GM12878 (cell line): Measurements from ENCODE around the gene C3. TPM values are rescaled to one million over a fixed set of nuclear protein-coding genes. Genes with fewer than 3 reads are reported as not detected.

ENCODE experiments used
- ATAC-seq: fragments of 200-7000 bp; cut with Tn5 transposase; 3 replicates; pipeline ENCODE4 v1.9.1; 2020; ENCODE audit warnings: mild to moderate bottlenecking, moderate library complexity
- BruUV-seq: library from RNA; stranded (reverse); fragments of 400-500 nt; replicated peaks from 2 replicates; lab custom pipeline; 2021; lab: Mats Ljungman, UMichigan
- CTCF ChIA-PET: fragments of 300-600 bp; sonication (Branson Sonifier 250); formaldehyde crosslinking; extraction: SDS; loops from one replicate; lab custom pipeline; 2021; ENCODE audit warnings: inconsistent platforms; lab: Yijun Ruan, JAX
- POLR2A ChIA-PET: fragments of 350-600 bp; formaldehyde crosslinking; extraction: SDS; loops from one replicate; lab custom pipeline; 2021; ENCODE audit warnings: inconsistent platforms; lab: Charles Lee
- RAD21 ChIA-PET: fragments of 300-600 bp; sonication (Branson Sonifier 250); formaldehyde crosslinking; loops from one replicate; lab custom pipeline; 2023; ENCODE audit warnings: antibody characterized with exemption; ENCODE audit not compliant: unreplicated experiment; lab: Charles Lee
- SMC1A ChIA-PET: fragments of 300-600 bp; sonication (Branson Sonifier 250); formaldehyde crosslinking; loops from one replicate; lab custom pipeline; 2023; ENCODE audit not compliant: unreplicated experiment, uncharacterized antibody; lab: Charles Lee
- DNase-seq: peaks from one replicate; pipeline ENCODE4 v3.0.0-alpha.2; 2011; ENCODE audit warnings: low read depth, low spot score
- FAIRE-seq: peaks from 3 replicates; lab custom pipeline; 2011; peaks lifted over from hg19 to GRCh38; lab: Jason Lieb, UNC
- H2AFZ ChIP-seq: 2 replicates; pipeline ENCODE4 v1.6.0; 2011; ENCODE audit warnings: low read depth, low read length, control low read depth; ENCODE audit not compliant: control insufficient read depth
- H3K27ac ChIP-seq: 2 replicates; pipeline ENCODE4 v1.5.1; 2011; ENCODE audit warnings: control low read depth; ENCODE audit not compliant: control insufficient read depth, insufficient read depth
- H3K27me3 ChIP-seq, 2 experiments: replicated peaks in 1 of 2; 2 replicates each; pipeline versions ENCODE4 v1.6.0 to v1.6.1; 2011; ENCODE audit warnings: low read length in 1 of 2; ENCODE audit not compliant: control insufficient read depth in 2 of 2, insufficient read depth in 2 of 2
- H3K36me3 ChIP-seq, 2 experiments: 2 replicates each; pipeline ENCODE4 v1.5.1; 2011; ENCODE audit warnings: low read length in 1 of 2; ENCODE audit not compliant: control insufficient read depth in 2 of 2, insufficient read depth in 2 of 2
- H3K4me1 ChIP-seq: 2 replicates; pipeline ENCODE4 v1.6.1; 2011; ENCODE audit warnings: mild to moderate bottlenecking, low read length, moderate library complexity, mixed read lengths; ENCODE audit not compliant: control insufficient read depth, insufficient read depth
- H3K4me2 ChIP-seq: 2 replicates; pipeline ENCODE4 v1.6.0; 2011; ENCODE audit warnings: control low read depth; ENCODE audit not compliant: control insufficient read depth, insufficient read depth
- H3K4me3 ChIP-seq: fragments of 200-600 bp; sonication (generic); 2 replicates; pipeline ENCODE4 v1.5.1; 2016
- H3K79me2 ChIP-seq: 2 replicates; pipeline ENCODE4 v1.6.0; 2011; ENCODE audit warnings: low read length; ENCODE audit not compliant: control insufficient read depth, insufficient read depth
- H3K9ac ChIP-seq: 2 replicates; pipeline ENCODE4 v1.8.0; 2011; ENCODE audit warnings: low read length, control low read depth, mixed read lengths; ENCODE audit not compliant: control insufficient read depth, insufficient read depth
- H3K9me3 ChIP-seq: replicated peaks from 3 replicates; pipeline ENCODE4 v1.5.1; 2011; ENCODE audit warnings: mild to moderate bottlenecking, low read length; ENCODE audit not compliant: control insufficient read depth, insufficient read depth
- H4K20me1 ChIP-seq: 2 replicates; pipeline ENCODE4 v1.6.0; 2011; ENCODE audit not compliant: control insufficient read depth, insufficient read depth
- CREM ChIP-seq: IDR thresholded peaks from 2 replicates; pipeline ENCODE4 v1.6.1; 2014; ENCODE audit warnings: antibody characterized with exemption, low read depth
- FOXM1 ChIP-seq: IDR thresholded peaks from 2 replicates; pipeline ENCODE4 v1.6.1; 2012; ENCODE audit warnings: low read depth, mild to moderate bottlenecking, inconsistent platforms, low read length, moderate library complexity
- MEF2B ChIP-seq: fragments of 450-650 bp; IDR thresholded peaks from 2 replicates; pipeline ENCODE4 v1.6.1; 2018; ENCODE audit warnings: mild to moderate bottlenecking, moderate library complexity; ENCODE audit not compliant: partially characterized antibody, poor library complexity, severe bottlenecking
- MXI1 ChIP-seq: fragments of 150-350 bp; IDR thresholded peaks from 2 replicates; pipeline ENCODE4 v1.6.1; 2011; ENCODE audit warnings: low read depth, mild to moderate bottlenecking, inconsistent platforms, low read length, improper control_type of control experiment
- NKRF ChIP-seq: fragments of 450-650 bp; conservative IDR thresholded peaks from 2 replicates; pipeline ENCODE4 v1.6.1; 2017; ENCODE audit warnings: mild to moderate bottlenecking, moderate library complexity
- NR2C1 ChIP-seq: fragments of 450-650 bp; IDR thresholded peaks from 2 replicates; pipeline ENCODE4 v1.6.1; 2017; ENCODE audit warnings: antibody characterized with exemption, mild to moderate bottlenecking, moderate library complexity
- PAX5 ChIP-seq: IDR thresholded peaks from 2 replicates; pipeline ENCODE4 v1.6.1; 2011; ENCODE audit warnings: low read depth, low read length, borderline replicate concordance
- PML ChIP-seq: IDR thresholded peaks from 2 replicates; pipeline ENCODE4 v1.6.1; 2012; ENCODE audit warnings: low read length, inconsistent platforms
- TARDBP ChIP-seq: IDR thresholded peaks from 2 replicates; pipeline ENCODE4 v1.6.1; 2016; ENCODE audit warnings: borderline replicate concordance
- WGBS: methylation state at CpG from one replicate; pipeline ENCODE4 v1.1.6; 2016; ENCODE audit warnings: low lambda C conversion rate; ENCODE audit not compliant: insufficient replicate concordance, insufficient coverage; ENCODE audit errors: missing lambda C conversion rate; 5-methylcytosine and 5-hydroxymethylcytosine counted together
- in situ Hi-C: fragments of 300-500 bp; cut with MboI; formaldehyde crosslinking; loops from 9 replicates; pipeline ENCODE4 v1.14.3; 2018; ENCODE audit warnings: mixed read lengths
- intact Hi-C: fragments of 100-400 bp; cut with micrococcal nuclease; formaldehyde crosslinking; loops from one replicate; pipeline ENCODE4 v1.14.2; 2022; ENCODE audit not compliant: unreplicated experiment
- polyA plus RNA-seq, 11 experiments: library from polyadenylated mRNA; depleted of rRNA in 4 of 11; unstranded in 6 of 11; stranded (reverse) in 5 of 11; fragments of >200 nt; fragmentation: Nextera tagmentation in 4 of 11; fragmentation: Illumina TruSeq in 1 of 11; extraction: Ambion mirVana in 4 of 11; extraction: Trizol in 1 of 11; gene quantifications; 1 replicate in 1 of 11; 2 replicates in 10 of 11; pipeline versions ENCODE4 v1.2.1 to v1.2.3, GENCODE V29; 2011 to 2016; ENCODE audit warnings: inconsistent platforms in 2 of 11, missing spikeins in 2 of 11, low read depth in 1 of 11
- total RNA-seq, 4 experiments: library from RNA; depleted of rRNA in 3 of 4; stranded (reverse); fragments of >200 nt in 3 of 4; fragmentation: Illumina TruSeq in 1 of 4; extraction: Trizol in 1 of 4; gene quantifications; 2 replicates each; pipeline versions ENCODE4 v1.2.1 to v1.2.3, GENCODE V29; 2013 to 2021

The C3 gene
- total and polyA plus RNA-seq, 10 of the 15 experiments (the other 5 are each of a cell fraction or from before 2014, with no cell fraction given), result 0.20 to 6.7 (median 0.72) TPM

DNA sequence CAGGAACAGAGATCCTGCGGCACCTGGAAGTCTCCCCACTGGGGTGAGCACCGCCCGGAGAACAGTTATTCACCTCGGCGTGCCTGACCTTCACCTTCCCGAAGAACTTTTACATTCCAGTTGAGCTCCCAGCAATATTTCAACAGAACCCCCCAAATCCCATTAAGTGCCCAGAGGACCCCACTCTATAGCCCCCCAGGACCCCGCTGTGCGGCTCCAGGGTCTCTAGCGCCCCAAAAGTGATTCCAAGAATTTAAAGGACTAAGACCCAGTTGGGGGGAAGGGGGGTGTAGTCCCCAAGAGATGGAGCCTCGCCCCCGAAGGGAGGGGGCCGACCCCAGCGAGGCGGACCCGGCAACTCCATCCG, 16.4 kb upstream of the C3 start:
- Histone ChIP-seq H3K9me3 (no peaks in the 10 kb centered on the region), H2AFZ (peak overlapping the region; percentile 90), H3K4me3 (peak overlapping the region; percentile 100), H4K20me1 (no peaks in the 10 kb centered on the region), H3K36me3 (no peaks in the 10 kb centered on the region; a peak in 2 of 4 replicates), H3K79me2 (peaks cover 41% of the 10 kb centered on the region), H3K4me1 (peaks cover 30% of the 10 kb centered on the region), H3K27me3 (no peaks in the 10 kb centered on the region), H3K9ac (peak overlapping the region; percentile 96), H3K4me2 (peak overlapping the region; percentile 94), H3K27ac (peak overlapping the region; percentile 92)
- ChIA-PET SMC1A (interaction anchor here (0.6 to 4.0 kb wide), 24 partner anchors 8 to 220 kb away, joined by 3 to 55 read pairs (median 6); partner anchors contain the start of gene VAV1), POLR2A (interaction anchor here (0.5 to 4.0 kb wide), 15 partner anchors 8 to 457 kb away, joined by 3 to 25 read pairs (median 4); partner anchors contain the start of genes C3, SH2D3A, TNFSF14 and VAV1), RAD21 (interaction anchor here (0.5 to 5.1 kb wide), 26 partner anchors 9 to 277 kb away, joined by 3 to 76 read pairs (median 6); partner anchors contain the start of genes SLC25A23, TNFSF14 and VAV1), CTCF (interaction anchor here (0.6 to 5.5 kb wide), 28 partner anchors 8 to 611 kb away, joined by 3 to 104 read pairs (median 6); partner anchors contain the start of genes C3, SH2D3A and VAV1)
- WGBS, result under 1% methylated on average over 16 of the region's 16 CpGs
- FAIRE-seq, result no peak
- intact Hi-C loops (loop anchor here (1.0 to 2.0 kb wide), 4 partner anchors 64 to 146 kb away; partner anchors contain the start of genes CD70 and TNFSF14), in situ Hi-C loops (loop anchor here (5.0 kb wide), 2 partner anchors 125 to 220 kb away; no protein-coding TSS in a partner anchor)
- ATAC-seq, result peak; percentile 48
- BruUV-seq, result no TSS peak
- TF ChIP-seq FOXM1 (0 out of 2 replicates have a peak, but pooled peaks have one; percentile 56), CREM (no peak), PAX5 (0 out of 2 replicates have a peak, but pooled peaks have one; percentile 3), MEF2B (peak; percentile 51), NR2C1 (no peak), NKRF (0 out of 2 replicates have a peak, but pooled peaks have one; percentile 59), MXI1 (peak; percentile 9; the same call in 1 of the 2 replicates), TARDBP (0 out of 2 replicates have a peak, but pooled peaks have one; percentile 13), PML (0 out of 2 replicates have a peak, but pooled peaks have one; percentile 20)
- DNase-seq, result no peak
